IMR-90 (cell line): ENCODE measurements around the gene FUT2.

Experiments
- BHLHE40 ChIP-seq: fragments of 150-350 bp; IDR thresholded peaks from 2 replicates; pipeline ENCODE4 v1.6.1; 2016; ENCODE audit warnings: mild to moderate bottlenecking, low read depth, low read length
- CTCF ChIP-seq: conservative IDR thresholded peaks from 2 replicates; pipeline ENCODE4 v1.5.1; 2012; ENCODE audit warnings: mild to moderate bottlenecking, low read depth, low read length, improper control_type of control experiment
- POLR2A ChIP-seq: IDR thresholded peaks from 2 replicates; pipeline ENCODE4 v1.6.1; 2012; ENCODE audit warnings: mild to moderate bottlenecking, low read depth, low read length
- RCOR1 ChIP-seq: IDR thresholded peaks from 2 replicates; pipeline ENCODE4 v1.6.1; 2012; ENCODE audit warnings: mild to moderate bottlenecking, low read length, improper control_type of control experiment; ENCODE audit not compliant: insufficient replicate concordance
- SMC3 ChIP-seq: fragments of 150-350 bp; IDR thresholded peaks from 2 replicates; pipeline ENCODE4 v1.6.1; 2016; ENCODE audit warnings: low read depth, mild to moderate bottlenecking, antibody characterized with exemption, low read length, moderate library complexity

GRCh38 chr19:48651683-48652048, 44.1 kb upstream of the FUT2 start:
- no peak for TF ChIP-seq CTCF
- TF ChIP-seq POLR2A: no peak
- TF ChIP-seq BHLHE40: no peak
- TF ChIP-seq SMC3: no peak
- TF ChIP-seq RCOR1: no peak
